GM19397 (cell line): ENCODE measurements around the gene RGS17.
"Not testable (repeated sequence)": the region's sequence is repeated elsewhere in the genome, so short reads cannot be mapped to it uniquely, and the experiment has no call there.

ENCODE experiments used
- ATAC-seq: cut with Tn5 transposase; IDR thresholded peaks from one replicate; pipeline ENCODE4 v1.9.1; 2021; ENCODE audit warnings: mild to moderate bottlenecking, moderate library complexity; ENCODE audit not compliant: unreplicated experiment

Gene RGS17

GRCh38 chr6:152999538-152999937, 131.5 kb downstream of the RGS17 start:
- not testable (repeated sequence) for ATAC-seq

- no peak for ATAC-seq
Measured at GRCh38 chr6:152993847-152994246, 137.2 kb downstream of the RGS17 start.

- no peak for ATAC-seq
Measured at GRCh38 chr6:152993431-152993830, 137.7 kb downstream of the RGS17 start.

GRCh38 chr6:152986978-152987377, 144.1 kb downstream of the RGS17 start:
- ATAC-seq = no peak

GRCh38 chr6:152985300-152985699, 145.8 kb downstream of the RGS17 start:
- not testable (repeated sequence) for ATAC-seq

GRCh38 chr6:152984513-152984872, 146.6 kb downstream of the RGS17 start:
- peak; percentile 9 for ATAC-seq

GRCh38 chr6:152983637-152984512, 147.2 kb downstream of the RGS17 start:
- peak; percentile 12 for ATAC-seq

GRCh38 chr6:152982904-152983636, 148.0 kb downstream of the RGS17 start, which contains the start of gene FBXO5:
TSS of gene FBXO5 (minus strand) at chr6:152983041. CDS start at chr6:152982959, 82 bp downstream.
- ATAC-seq = peak; percentile 88

GRCh38 chr6:152981989-152982903, 148.8 kb downstream of the RGS17 start:
- ATAC-seq = peak; percentile 1

GRCh38 chr6:152981219-152981618, 149.9 kb downstream of the RGS17 start:
- no peak for ATAC-seq

GRCh38 chr6:152980656-152981055, 150.4 kb downstream of the RGS17 start:
- ATAC-seq = no peak

- ATAC-seq = no peak
Measured at GRCh38 chr6:152979116-152979515, 152.0 kb downstream of the RGS17 start.

GRCh38 chr6:152978058-152978457, 153.0 kb downstream of the RGS17 start:
- no peak for ATAC-seq

- no peak for ATAC-seq
Measured at GRCh38 chr6:152977556-152977955, 153.5 kb downstream of the RGS17 start.

- ATAC-seq = no peak
Measured at GRCh38 chr6:152976749-152977148, 154.3 kb downstream of the RGS17 start.

GRCh38 chr6:152975204-152975915, 155.7 kb downstream of the RGS17 start:
- no peak for ATAC-seq

GRCh38 chr6:152973916-152974315, 157.2 kb downstream of the RGS17 start:
- ATAC-seq = no peak

- no peak for ATAC-seq
Measured at GRCh38 chr6:152969688-152970418, 161.2 kb downstream of the RGS17 start.

- ATAC-seq = not testable (repeated sequence)
Measured at GRCh38 chr6:152966168-152966894, 164.8 kb downstream of the RGS17 start.
